ENCODE measurements around the gene AOPEP. TPM values are rescaled to one million over a fixed set of nuclear protein-coding genes. Genes with fewer than 3 reads are reported as not detected.

AOPEP gene
- total RNA-seq, 1 donor from 2014 or later: 79.7 TPM

DNA sequence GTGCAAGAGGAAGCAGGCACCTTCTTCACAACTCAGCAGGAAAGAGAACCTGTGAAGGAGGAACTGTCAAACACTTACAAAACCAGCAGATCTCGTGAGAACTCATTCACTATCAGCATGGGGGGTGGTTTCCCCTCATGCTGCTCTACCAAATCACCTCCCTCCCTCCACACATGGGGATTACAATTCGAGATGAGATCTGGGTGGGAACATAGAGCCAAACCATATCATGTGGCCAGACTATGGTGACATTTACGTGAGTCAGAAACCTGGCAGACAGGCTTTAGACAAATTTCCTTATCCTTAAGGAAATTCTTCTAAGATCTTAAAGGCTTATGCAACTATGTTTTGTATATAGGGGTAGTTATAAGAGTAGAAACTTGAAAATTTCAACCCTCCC, 8.7 kb upstream of the AOPEP start:
- H3K9me3 ChIP-seq: no peaks in the 10 kb centered on the region
- no peaks in the 10 kb centered on the region for H3K27me3 ChIP-seq
- no peak overlapping the region for H3K27ac ChIP-seq
- no peak for ATAC-seq
- DNase-seq: no peak
- no peaks in the 10 kb centered on the region for H3K36me3 ChIP-seq
- intact Hi-C loops (cut with DNase I): no loop called here
- no peak overlapping the region for H3K4me3 ChIP-seq
- TF ChIP-seq, protein P1, sequence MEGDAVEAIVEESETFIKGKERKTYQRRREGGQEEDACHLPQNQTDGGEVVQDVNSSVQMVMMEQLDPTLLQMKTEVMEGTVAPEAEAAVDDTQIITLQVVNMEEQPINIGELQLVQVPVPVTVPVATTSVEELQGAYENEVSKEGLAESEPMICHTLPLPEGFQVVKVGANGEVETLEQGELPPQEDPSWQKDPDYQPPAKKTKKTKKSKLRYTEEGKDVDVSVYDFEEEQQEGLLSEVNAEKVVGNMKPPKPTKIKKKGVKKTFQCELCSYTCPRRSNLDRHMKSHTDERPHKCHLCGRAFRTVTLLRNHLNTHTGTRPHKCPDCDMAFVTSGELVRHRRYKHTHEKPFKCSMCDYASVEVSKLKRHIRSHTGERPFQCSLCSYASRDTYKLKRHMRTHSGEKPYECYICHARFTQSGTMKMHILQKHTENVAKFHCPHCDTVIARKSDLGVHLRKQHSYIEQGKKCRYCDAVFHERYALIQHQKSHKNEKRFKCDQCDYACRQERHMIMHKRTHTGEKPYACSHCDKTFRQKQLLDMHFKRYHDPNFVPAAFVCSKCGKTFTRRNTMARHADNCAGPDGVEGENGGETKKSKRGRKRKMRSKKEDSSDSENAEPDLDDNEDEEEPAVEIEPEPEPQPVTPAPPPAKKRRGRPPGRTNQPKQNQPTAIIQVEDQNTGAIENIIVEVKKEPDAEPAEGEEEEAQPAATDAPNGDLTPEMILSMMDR (IDR thresholded peaks at IDR 0.05): no peak
- no peaks in the 10 kb centered on the region for H3K4me1 ChIP-seq

DNA sequence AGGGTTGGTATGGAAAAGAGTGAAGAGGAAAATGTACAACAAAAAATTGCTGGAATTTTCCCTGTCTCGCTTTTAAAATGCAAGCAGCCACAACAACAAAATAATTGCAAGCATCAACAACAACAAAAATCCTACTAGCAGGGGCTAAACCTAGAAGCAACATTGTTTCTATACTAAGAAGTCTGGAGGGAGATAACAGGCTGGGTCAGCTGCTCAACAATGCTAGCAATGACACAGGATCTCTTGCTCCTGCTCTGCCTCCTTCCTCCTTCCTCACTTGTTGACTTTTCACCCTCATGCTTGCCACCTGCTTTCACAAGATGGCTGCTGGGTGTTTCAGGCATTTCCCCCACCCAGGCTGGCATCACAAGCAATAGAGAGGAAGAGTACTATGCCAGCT, 7.6 kb upstream of the AOPEP start:
- Histone ChIP-seq H3K36me3 (no peaks in the 10 kb centered on the region), H3K9me3 (no peaks in the 10 kb centered on the region), H3K27ac (no peak overlapping the region), H3K4me3 (no peak overlapping the region), H3K27me3 (no peaks in the 10 kb centered on the region), H3K4me1 (no peaks in the 10 kb centered on the region)
- DNase-seq (no peak), ATAC-seq (no peak)
- intact Hi-C loops (cut with DNase I): no loop called here
- TF ChIP-seq, protein P1 (IDR thresholded peaks at IDR 0.05): no peak

DNA sequence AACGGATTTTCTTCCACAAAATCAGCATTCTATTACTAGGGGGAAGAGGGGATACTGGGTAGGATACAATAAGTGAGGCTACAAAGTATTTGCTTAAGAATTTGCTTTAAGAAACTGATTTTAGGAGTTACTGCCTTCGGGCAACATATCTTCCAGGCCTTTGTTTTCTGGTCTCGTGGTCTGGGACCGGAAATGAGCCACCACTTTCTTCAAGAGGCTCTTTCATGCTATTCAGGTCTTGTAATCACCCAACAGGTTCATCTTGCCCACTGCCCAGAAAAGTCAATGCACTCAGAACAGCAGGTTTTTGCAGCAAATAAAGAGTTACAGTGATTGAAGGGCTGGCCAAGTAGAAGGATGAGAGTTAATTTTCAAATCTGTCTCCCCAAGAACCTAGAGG, 6.6 kb upstream of the AOPEP start:
- intact Hi-C loops (cut with DNase I): no loop called here
- Histone ChIP-seq H3K27ac (no peak overlapping the region), H3K36me3 (no peaks in the 10 kb centered on the region), H3K4me3 (no peak overlapping the region), H3K9me3 (no peaks in the 10 kb centered on the region), H3K4me1 (no peaks in the 10 kb centered on the region), H3K27me3 (no peaks in the 10 kb centered on the region)
- ATAC-seq (no peak), DNase-seq (no peak)
- TF ChIP-seq, protein P1 (IDR thresholded peaks at IDR 0.05): no peak

DNA sequence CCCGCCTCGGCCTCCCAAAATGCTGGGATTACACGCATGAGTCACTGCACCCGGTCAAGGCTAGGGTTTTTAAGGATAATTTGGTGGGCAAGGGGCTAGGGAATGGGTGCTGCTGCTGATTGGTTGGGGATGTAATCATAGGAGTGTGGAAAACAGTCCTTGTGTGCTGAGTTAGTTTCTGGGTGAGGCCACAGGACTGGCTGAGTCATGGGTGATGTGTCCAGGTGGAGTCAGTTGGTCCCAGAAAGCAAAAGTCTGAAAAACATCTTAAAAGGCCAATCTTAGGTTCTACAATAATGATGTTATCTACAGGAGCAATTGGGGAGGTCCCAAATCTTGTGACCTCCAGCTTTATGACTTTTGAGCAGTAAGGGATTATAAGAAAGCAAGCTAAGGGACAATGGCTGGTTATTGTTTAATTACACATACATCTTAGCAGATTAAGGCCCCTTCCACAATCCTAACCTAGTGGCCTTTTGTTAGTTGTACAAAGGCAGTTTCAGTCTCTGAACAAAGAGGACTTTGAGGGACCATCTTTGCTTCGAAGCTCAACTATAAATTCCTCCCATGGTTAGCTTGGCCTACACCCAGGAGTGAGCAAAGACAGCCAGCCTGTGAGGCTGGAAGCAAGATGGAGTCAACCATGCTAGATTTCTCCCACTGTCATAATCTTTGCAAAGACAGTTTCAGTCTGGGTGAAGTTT, 5.5 kb upstream of the AOPEP start:
- Histone ChIP-seq H3K27me3 (no peaks in the 10 kb centered on the region), H3K4me3 (no peak overlapping the region), H3K36me3 (no peaks in the 10 kb centered on the region), H3K4me1 (peaks cover 2% of the 10 kb centered on the region), H3K9me3 (no peaks in the 10 kb centered on the region), H3K27ac (no peak overlapping the region)
- ATAC-seq (no peak), DNase-seq (no peak)
- TF ChIP-seq, protein P1 (IDR thresholded peaks at IDR 0.05): no peak
- intact Hi-C loops (cut with DNase I): no loop called here

DNA sequence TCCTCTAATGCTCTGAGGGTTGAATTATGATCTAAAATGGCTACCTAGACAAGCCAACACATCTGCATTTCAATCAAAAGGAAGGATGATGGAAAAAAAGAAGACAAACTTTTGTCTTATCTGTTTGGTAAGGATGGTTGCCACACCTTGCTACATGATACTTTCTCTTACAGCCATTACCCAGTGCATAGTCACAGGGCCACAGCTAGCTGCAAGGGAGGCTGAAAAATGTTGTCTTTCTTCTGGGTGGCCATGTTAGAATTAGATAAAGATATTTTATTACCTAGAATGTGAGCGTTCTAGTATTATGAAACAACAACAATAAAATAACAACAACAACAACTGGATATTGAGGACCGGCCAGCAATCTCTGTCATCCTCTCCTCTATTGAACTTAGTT, 4.7 kb upstream of the AOPEP start:
- intact Hi-C loops (cut with DNase I): no loop called here
- no peak for ATAC-seq

More for the DNA sequence above, 4.7 kb upstream of the AOPEP start:
- no peak for DNase-seq
- peaks cover 4% of the 10 kb centered on the region for H3K4me1 ChIP-seq
- no peaks in the 10 kb centered on the region for H3K27me3 ChIP-seq
- no peak overlapping the region for H3K27ac ChIP-seq
- no peaks in the 10 kb centered on the region for H3K36me3 ChIP-seq
- no peak overlapping the region for H3K4me3 ChIP-seq
- H3K9me3 ChIP-seq: no peaks in the 10 kb centered on the region
- TF ChIP-seq, protein P1 (IDR thresholded peaks at IDR 0.05): no peak

All from upper lobe of right lung (tissue), 1 donor.